HCEC 1CT (cell line): Measurements from ENCODE around the gene CEL.
"Not testable (repeated sequence)": the region's sequence is repeated elsewhere in the genome, so short reads cannot be mapped to it uniquely, and the experiment has no call there.

ENCODE experiments used
- DNase-seq: peaks from one replicate; pipeline ENCODE4 v3.0.0-alpha.2; 2017

The CEL gene

DNA sequence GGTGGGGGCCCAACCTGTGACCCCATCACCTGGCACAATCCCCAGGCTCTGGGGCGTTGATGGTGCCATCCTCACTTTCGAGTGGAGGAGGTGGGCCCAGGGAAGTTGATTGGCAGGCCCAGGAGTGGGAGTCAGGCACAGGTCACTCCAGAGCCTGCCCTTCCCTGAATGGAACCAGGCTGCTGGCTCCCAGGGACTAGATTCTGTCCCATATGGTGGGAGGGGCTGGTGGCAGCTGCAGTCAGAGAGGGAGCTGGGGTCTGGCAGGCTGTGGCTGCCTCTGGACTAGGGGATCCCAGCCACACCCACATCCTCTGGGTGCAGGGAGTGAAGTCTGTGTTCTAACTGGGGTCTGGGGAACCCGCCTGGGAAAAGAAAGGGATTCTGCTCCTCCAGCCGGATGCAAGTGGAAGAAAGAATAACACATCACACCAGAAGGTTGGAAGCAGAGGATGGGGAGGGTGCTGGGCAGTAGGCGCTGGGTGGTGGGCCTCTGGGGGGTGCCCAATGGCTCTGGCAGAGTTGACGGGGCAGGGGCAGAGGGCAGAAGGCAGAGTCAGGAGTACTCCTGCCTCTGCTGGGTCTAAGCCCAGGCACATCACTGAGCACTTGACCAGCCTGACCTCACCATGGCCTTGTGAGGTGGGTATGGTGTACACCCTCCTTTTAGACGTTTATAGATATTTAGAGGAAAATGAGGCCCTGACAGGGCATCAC, 25.8 kb downstream of the CEL start:
- DNase-seq, result no peak

- no peak for DNase-seq
Measured at GRCh38 chr9:133088146-133088750, 26.5 kb downstream of the CEL start.

- no peak for DNase-seq
Measured at GRCh38 chr9:133088756-133089155, 27.0 kb downstream of the CEL start.

DNA sequence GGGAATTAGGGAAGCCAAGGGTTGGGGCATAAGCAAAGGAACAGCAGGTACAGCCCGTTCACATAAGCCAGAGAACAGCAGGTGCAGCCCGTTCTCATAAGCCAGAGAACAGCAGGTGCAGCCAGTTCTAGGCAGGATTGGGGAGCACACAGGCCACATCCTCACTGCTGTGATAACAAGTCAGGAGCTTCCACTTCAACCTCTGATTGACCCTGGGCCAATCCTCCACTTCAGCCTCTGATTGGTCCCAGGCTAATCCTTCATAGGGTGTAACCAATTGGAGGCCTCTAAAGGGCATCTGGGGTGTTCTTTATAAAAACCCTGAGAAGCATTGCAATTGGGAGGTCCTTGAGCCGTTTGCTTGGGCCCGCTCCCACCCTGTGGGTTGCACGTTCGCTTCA, 27.5 kb downstream of the CEL start:
- no peak for DNase-seq

GRCh38 chr9:133090187-133090586, 28.4 kb downstream of the CEL start:
- DNase-seq, result no peak

DNA sequence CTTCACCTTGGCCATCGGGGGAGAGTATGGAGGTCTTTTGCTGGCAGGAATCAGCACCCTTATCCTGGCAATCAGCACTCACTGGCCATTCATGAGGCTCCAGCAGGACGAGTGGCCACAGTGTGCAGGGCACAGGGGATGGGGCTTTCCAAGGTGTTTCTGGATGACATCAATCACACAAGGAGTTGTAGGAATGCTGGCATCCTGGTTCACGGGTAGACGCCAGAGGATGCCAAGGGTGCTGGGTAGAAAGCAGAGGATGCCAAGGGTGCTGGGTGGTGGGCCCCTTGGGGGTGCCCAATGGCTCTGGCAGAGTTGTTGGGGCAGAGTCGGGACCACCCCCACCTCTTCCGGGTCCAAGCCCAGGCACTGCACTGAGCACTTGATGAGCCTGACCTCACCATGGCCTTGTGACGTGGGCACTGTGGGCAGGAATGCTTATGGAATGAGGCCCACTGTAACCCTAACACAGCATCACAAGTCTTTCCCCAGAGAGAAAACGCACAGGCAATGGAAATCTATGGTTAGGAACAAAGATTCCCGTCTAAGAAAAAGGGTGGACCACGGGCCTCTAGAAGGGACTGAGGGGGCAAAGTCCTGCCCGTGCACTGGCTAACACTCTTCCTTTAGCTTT, 29.1 kb downstream of the CEL start:
- no peak for DNase-seq

GRCh38 chr9:133094351-133094750, 32.6 kb downstream of the CEL start:
- DNase-seq, result not testable (repeated sequence)

DNA sequence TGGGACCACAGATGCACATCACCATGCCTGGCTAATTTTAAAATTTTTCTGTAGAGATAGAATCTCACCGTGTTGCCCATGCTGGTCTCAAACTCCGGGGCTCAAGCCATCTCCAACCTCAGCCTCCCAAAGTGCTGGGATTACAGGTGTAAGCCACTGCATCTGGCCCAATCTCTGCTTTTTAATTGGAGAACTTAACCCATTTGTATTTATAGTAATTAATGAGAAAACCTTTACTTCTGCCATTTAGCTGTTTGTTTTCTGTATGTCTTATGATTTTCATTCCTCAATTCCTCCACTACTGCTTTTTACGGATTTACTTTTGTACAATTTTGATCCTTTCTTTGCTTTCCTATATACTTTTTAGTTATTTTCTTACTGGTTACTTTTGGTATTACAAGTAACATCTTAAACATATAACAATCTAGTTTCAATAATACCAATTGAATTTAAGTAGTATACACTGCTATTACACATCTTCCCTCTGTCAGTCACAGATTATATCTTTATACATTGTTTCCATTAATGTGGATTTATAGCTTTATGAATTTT, 33.1 kb downstream of the CEL start:
- no peak for DNase-seq

DNA sequence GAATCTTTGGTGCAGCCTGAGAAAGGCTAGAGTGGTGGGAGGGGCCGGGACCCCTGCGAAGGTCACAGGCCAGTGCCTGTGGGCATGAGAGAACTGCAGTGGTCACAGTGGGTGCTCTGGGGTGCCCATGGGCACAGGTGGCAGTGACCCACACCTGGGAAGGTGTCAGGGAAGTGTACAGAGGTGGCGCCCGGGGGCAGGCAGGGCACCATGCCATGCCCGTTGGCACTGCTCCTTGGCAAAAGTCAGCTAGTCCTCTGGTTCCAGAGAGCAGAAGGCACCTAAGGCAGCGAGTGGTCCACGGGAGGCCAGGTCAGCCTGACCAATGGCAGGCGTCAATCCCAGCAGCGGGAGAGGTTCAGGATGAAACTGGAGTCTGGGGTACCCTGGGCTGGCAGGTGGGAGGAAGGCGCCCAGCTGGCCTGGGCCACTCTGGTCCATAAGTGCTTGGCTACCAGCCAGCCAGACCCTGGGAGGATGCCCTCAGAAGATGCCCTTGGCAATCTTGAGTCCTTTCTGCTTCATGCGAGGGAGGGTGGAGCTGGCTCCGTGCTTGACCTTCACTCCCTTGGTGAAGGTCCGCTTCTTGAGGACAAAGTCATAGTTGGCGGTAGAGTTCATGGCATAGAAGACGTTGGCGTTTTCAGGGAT, 36.4 kb downstream of the CEL start:
- DNase-seq, result no peak

DNA sequence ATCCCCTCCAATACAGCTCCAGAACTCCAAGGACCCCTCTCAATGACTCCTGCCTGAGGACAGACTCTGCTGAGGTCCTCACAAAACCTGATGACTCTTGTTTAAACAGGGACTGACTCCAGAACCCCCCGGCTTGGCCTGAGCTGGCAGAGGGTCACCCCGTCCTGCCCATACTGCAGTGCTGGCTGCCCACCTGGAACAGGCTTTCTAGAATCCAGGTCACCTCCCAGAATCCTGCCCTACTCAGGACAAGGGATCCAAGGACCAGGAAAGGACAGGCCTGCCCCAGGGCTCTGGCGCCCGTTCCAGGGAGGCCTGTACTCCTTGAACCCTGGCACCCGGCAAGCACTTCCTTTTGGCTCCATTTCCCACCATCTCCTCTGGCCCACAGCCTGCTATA, 37.1 kb downstream of the CEL start:
- no peak for DNase-seq

DNA sequence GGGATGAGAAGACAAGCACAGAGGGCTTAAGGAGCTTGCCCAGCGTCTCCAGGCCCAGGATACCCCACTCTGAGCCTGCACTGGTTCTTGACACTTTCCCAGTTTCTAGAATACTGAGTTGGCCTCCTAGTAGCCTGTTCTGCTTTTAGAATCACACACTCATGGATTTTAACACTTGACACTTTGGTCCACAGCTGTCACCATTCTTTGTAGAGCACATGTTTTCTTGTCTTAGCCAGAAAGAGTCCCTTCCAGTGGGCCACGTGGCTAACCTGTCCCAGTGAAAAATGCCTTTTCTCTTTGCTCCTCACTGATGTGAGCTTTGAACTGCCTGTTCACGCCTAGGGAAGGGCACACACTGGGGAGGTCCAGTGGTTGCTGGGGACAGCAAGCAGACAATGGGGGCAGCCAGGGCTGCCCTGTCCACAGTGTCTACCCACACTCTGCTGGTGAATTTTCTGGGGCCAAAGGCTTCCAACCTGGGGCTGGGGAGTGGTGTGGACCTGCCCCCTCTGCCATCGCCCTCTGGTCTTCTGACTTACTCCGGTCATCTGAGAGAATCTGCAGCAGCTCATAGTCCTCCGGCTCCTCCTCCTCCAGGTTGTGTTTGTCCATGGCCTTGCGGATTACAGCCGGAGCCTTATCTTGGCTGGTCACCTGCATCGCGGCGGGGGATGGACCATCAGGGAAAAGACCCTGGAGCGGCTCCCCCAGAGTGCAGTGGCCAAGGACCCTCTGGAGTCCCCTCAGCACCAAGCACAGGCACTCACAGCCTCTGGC, 38.1 kb downstream of the CEL start:
- DNase-seq, result no peak

GRCh38 chr9:133100506-133101355, 39.0 kb downstream of the CEL start:
- no peak for DNase-seq

DNA sequence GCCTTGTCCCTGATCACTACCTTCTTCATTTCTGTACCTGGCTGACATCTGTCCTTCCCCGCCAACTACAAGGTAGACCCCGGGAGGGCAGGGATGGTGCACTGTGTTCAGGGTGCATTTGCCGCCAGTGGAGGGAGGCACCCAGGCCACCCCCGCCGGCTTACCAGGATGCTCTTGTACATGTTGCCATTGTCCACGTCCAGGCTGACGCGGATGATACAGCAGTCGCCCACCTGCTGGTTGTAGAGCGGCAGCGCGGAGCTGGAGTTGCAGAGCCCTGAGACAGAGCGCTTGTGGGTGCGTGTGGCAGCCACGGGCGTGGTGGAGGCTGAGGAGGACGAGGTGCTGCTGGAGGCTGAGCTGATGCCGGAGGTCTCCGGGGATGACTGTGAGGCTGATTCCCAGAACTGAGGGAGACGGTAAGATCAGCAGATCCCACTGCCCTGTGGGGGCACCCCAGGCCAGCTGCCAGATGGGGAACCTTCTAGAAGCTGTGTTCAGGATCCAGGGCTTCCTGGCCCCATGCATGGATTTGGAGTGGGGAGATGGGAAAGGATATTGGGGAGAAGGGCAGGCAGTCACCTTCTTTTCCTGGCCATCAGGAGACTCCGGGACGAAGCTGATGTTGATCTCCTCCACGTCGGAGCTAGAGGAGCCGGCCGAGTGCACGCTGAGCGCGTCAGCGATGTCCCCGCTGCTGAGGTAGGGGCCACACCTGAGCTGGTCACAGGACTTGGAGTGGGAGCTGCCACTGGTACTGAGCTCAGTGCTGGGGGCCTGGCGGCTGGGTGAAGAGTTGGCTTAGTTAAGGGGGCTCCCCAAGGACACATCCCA, 39.8 kb downstream of the CEL start:
- peak; percentile 16 for DNase-seq

GRCh38 chr9:133102190-133103021, 40.6 kb downstream of the CEL start:
- DNase-seq, result no peak

GRCh38 chr9:133103183-133103986, 41.6 kb downstream of the CEL start:
- DNase-seq, result no peak

- DNase-seq, result no peak
Measured at GRCh38 chr9:133103987-133104505, 42.3 kb downstream of the CEL start.

DNA sequence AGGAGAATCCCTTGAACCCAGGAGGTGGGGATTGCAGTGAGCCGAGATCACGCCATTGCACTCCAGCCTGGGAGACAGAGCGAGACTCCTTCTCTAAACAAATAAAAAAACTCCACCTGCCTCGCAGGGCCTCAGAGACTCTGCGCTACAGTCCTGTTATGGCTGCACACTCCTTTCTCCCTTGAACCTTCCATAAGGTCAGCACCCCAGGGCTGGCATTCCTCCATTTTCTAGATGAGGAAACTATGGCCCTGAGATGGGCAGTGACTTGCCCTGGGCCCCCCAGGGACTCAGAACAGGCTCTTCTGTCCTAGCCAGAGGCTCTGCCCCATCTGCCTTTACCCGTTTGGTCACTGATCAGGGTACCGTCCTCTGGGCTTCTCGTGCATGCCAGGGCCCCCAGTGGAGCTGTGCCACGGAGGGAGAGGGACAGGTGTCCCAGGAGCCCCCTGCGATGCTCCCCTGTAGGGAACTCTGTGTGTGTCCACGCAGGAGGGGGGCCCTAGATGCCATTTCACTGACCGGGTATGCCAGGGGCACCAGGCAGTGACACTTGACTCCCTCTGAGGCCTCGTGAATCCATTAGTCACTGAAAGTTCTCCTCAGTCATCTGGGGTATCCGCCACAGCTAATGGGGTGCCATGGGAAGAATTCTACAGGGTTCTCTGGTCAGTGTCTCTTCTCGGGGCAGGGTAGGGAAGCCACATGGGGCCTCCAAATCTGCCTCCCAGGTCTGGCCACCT, 43.1 kb downstream of the CEL start:
- no peak for DNase-seq

- no peak for DNase-seq
Measured at GRCh38 chr9:133105461-133105770, 43.6 kb downstream of the CEL start.
